ENCODE results near the gene HSFX3.
"Not testable (repeated sequence)": the region's sequence is repeated elsewhere in the genome, so short reads cannot be mapped to it uniquely, and the experiment has no call there.

HSFX3 gene, protein sequence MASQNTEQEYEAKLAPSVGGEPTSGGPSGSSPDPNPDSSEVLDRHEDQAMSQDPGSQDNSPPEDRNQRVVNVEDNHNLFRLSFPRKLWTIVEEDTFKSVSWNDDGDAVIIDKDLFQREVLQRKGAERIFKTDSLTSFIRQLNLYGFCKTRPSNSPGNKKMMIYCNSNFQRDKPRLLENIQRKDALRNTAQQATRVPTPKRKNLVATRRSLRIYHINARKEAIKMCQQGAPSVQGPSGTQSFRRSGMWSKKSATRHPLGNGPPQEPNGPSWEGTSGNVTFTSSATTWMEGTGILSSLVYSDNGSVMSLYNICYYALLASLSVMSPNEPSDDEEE

DNA sequence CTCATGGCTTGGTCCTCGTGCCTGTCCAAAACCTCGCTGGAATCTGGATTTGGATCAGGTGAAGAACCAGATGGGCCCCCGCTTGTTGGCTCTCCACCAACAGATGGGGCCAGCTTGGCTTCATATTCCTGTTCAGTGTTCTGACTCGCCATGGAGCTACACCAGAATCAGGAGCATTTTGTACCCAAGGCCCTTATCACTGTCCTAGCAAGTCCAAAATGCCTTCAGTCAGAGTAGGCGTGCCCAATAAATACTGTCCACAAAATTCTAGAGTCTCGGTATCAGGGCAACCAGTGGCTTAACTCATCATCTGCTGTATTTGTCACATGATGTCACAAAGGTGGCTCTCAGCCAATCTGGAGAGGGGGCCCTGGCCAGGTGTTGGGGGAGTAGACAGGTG, at the start of gene HSFX3:
HSFX3 (minus strand) TSS at position 224 of the 400 bp plus-strand sequence; CDS start at position 152, 72 bp downstream.
- not testable (repeated sequence) for DNase-seq

DNA sequence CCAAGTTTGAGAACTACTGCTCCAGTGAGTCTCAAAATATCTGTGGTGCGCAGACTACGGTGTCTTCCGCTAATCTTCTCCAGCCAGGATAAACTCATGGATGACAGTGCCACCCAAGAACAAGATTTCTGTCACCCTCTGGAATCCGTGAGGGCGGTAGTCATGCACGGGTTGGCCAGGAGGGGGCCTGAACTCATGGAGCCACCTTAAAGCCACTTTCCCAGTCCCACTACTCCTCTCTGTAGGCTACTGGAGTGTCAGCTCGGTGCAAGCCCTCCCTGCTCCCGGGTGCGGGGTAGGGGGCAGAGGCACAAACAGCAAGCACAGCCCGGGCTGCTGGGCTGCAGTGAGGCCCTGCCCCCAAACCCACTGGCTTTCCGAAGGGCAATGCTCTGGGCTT, 48.9 kb upstream of the HSFX3 start:
- DNase-seq, result not testable (repeated sequence)

DNA sequence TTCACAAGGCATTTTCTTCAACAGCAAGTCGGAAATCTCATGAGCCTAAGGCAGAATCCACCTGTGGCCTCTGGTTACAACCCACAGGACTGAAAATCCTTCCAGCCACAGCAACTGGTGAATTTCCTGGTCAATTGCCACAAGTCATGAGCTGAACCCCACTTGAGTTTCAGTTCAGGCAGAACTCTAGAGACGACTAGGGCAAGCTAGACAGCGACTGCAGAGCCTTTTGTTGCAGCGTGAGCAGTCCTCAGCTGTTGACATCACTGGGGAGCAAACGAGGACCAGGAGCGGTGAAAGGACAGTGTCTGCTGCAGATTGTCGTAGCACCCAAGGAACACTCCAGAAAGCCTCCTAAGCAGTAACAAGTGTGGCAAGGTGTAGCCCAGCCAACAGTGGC, 46.2 kb upstream of the HSFX3 start:
- DNase-seq, result not testable (repeated sequence)

DNA sequence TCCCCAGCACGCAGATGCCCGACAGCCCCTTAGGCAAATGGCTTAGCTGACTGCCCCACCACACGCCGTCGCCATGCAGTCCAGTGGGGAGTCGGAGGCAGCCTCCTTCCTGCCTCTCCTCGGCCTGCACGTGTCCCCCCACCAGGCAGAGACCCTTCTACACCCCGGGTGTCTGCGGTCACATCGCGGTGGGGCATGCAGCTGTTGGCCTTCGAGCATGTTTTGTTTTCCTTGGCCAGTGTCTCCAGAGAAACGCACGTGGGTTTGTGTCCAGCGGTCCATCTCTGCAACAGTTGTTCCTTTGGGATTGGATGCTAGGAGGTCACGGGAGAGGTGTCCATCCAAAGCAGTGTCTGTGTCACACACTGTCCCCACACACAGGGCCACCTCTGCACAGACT, 45.5 kb upstream of the HSFX3 start, which contains the start of gene HSFX2:
HSFX2 (minus strand) TSS at position 101 of the 400 bp plus-strand sequence. CDS start 614 bp downstream, outside the sequence.
- not testable (repeated sequence) for DNase-seq

DNA sequence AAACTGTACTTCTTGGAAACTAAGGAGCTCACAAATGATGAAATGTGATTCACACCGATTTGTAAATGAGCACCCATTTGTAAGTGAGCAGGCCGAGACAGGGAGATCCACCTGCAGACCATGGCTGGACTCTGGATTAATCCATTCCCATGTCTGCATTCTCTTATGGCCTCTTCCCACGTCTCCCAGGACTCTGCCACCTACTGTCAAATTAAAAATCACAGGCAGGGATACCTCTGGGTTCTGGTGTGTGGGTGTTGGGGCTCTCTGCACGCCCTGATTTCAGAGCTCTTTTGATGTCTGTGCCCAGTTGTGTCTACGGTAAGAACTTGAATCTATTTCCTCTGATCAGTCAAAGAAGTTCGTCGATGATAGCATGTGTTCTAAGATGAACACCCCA, 41.3 kb upstream of the HSFX3 start:
- DNase-seq, result not testable (repeated sequence)

DNA sequence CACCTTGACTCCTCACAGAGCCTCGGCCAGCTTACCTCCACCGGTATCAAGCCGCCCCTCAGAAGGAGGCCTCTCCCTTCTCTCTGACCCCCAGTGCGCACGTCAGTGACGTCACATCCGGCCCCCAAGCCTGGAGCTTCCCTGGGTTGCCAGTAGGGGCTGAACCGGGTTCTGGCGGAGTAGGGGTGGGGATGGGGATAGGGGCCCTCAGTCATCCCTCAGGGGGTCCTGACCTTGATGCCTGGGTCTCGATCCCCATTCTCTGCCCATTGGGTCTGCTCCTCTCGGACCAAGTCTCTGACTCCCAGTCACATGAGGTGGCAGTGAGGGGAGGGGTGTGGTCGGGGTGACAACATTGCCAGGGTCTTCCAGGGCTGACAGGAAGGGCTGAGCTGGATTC, 37.6 kb upstream of the HSFX3 start, which contains the start of gene MAGEA9B:
MAGEA9B (minus strand) TSS at position 101 of the 400 bp plus-strand sequence. CDS start 4,280 bp downstream, outside the sequence.
- DNase-seq, result not testable (repeated sequence)

DNA sequence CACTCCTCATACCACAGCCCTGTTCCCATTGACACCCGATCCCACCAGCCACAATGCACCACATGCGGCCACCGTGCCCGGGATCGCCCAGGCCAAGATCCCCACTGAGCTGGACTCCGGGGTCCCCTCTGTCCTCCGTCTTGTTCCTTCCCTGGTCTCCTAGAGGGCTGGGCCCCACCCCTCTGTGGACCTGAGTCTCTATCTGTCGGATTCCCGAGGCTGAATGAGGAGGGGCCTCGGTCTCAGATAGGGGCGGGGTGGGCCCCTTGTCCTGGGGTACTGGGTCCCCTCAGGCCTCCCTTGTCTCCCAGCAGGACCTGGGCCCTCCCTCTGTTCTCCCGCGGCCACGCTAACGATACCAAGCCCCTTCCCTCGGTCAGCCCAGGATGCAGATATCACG, 35.9 kb upstream of the HSFX3 start:
- not testable (repeated sequence) for DNase-seq

DNA sequence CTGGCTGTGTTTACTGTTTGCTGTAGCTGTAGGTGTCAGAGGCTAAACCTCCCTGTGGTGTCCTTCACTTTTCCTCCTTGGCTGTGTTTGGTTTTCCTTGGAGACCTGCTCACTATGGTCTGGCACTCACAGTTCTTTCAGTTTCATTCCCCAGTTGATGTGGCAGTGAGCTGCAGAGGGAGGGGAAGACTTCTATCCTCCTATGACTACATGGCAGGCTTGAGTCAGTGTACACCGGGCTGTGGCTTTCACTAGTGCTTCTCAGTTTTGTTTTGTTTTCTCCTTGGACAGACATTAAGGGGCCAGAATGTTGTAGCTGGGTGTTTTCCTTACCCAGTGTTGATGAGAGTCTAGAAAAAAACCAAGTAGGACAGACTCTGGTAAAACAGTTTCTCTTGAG, 23.7 kb upstream of the HSFX3 start:
- not testable (repeated sequence) for DNase-seq

DNA sequence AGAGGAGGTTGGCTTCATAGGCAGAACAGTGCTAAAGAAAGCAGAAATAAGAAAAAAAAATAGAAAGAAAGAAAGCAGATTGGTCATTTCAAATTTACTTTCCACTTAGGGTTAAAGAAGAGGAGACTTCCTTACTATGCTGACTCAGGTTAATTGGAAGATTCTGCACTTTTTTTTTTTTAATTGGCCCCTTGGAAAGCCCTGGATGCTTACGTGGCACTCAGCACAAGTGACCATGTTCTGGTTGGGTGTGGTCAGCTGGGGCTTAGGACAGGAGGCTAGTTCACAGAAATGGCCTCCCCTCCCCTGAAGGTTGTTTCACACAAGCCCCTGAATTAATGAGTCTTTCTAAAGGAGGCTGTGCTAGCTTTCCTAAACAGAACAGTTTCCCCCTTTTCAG, 23.0 kb upstream of the HSFX3 start:
- DNase-seq, result no peak

DNA sequence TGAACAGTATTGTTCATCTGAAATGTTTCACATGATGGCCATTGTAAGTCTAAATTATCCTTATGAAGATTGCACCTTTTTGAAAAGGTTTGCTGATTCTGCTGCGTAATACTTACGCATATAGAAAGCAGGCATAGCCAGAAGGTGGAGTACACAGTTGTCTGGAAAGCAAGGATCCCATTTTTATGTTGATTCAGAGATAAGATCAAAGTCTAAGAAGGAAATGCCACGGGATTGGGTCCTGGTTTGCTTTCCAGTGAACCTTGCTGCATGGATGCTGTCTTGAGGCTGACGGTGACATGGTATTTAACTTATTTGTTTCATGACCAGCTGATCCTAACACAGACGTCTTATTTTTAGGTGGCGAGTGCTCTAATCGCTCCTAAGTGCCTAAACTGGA, 22.0 kb upstream of the HSFX3 start:
- DNase-seq, result no peak

DNA sequence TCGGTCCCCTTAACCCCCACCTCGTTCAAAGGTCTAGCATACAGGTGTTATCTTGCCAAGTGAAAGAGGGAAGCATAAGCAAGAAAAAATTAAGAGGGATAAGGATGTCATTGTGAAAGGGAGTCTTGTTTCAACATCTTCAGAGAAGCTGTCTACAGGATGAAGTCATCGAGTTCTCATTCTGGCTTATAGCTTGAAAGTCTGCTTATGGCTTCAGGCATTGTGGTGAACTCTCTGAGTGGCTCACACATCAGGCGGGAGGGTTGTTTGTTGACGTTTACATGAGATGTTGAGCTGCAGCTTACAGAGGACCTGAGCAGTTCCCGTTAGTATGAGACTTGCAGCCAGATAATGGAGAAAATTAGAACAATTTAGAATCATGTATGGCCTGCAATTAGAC, 20.9 kb upstream of the HSFX3 start:
- DNase-seq, result no peak

DNA sequence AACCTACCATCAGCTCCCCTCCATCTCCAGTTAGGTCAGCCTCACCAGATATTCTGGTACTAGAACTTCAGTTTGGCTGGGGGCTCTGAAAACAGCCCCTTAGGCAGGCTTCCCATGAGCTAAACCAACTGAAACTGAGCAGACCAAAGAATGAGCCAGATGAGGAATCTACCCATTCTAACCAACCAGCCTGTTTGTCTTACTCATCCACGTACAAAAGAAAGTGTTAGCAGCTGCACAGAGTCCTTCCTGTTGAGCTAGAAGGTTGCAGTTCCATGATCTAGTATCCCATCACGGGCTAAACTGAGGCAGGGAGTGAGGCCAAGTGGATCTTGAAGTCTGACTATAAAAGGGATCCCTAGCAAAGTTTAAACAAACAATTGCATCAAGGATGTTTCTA, 20.0 kb upstream of the HSFX3 start:
- no peak for DNase-seq

DNA sequence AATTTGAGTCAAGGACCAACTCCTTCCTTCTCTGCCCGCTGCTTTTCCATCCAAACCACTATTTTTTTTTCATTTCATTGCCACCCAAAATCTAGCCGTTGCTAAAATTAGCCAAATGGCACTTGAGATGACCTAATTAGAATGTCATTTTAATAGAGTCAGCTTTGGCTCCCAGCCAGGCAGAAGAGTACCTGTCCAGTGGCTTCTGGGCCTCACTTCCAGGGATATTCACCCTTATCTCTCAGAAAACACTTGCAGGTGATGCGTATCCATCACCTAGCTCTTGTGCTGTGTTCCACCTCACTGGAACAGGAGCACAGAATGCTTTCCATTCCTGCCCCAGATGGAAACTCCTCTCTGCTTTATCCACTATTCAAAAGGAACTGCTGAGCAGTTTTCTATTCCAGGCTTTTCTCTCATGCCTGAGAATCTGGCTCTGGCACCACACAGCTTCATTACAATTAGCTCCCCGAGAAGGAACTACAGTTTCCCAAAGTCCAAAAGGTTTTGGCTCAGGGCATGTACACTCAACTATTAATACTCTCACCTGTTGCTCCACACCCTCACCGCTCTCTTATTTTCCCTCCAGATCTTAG, 19.1 kb upstream of the HSFX3 start:
- DNase-seq, result no peak

DNA sequence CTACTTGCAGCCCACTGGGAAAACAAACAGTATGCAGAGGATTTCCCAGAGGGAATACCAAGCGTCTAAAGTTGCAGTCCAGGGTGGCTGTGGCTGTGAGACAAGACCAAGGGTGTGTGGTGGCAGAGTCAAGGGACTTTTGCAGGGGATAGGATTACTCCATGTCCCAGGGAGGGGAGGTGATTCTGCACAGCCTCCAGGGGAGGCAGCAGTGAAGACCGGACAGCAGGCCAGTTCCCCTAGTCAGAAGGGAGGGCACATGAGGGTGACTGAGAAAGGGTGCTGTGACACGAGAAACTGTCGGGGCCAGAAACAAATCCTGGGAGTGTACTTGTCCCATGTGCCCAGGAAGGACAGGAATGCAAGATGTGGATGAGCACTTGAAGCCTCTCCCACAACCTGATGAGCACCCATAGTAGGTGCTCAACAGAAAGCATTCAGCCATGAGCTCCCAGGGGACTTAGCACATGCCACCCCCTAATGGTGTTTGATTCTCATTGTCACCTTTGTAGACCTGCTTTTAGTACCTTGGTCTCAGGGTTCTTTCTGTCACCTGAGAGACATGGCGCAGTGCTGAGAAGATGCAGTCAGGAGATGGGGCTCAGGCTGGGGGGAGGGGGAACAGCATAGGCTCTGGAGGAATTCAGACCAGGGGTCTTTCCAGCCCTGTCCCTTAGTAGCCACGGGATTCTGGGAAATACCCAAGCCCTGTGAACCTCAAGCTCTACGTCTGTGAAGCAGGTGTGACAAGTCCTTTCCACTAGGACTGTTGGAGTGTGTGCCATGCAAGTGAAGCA, 18.1 kb upstream of the HSFX3 start:
- DNase-seq, result no peak

DNA sequence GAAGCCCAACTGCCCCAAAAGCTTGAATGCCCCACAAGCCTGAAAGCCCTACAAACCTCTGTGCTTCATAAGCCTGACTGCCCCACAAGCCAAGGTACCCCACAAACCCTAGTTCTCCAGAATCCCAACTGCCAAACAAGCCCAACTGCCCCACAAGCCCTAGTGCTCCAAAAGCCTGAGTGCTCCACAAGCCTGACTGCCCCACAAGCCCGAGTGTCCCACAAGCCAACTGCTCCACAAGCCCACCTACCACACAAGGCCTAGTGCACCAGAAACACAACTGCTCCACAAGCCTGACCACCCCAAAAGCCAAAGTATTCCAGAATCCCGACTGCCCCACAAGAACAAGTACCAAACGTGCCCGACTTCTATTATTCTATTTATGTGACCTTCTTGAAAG, 13.6 kb upstream of the HSFX3 start:
- DNase-seq, result no peak

DNA sequence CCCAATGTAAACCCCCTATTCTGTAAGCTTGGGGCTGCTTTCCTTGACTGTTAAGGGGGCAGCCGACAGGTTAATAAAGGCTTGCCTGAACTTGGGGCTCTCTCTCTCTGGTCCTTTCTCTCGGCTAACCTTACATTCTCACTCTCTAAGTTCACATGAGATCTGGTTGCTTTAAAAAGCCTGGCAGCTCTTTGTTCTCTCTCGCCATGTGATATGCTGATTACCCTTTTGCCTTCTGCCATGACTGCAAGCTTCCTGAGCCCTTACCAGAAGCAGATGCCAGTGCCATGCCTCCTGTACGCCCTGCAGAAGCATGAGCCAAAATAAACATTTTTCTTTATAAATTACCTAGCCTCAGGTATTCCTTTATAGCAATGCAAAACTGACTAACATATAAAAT, 5.5 kb upstream of the HSFX3 start:
- not testable (repeated sequence) for DNase-seq

DNA sequence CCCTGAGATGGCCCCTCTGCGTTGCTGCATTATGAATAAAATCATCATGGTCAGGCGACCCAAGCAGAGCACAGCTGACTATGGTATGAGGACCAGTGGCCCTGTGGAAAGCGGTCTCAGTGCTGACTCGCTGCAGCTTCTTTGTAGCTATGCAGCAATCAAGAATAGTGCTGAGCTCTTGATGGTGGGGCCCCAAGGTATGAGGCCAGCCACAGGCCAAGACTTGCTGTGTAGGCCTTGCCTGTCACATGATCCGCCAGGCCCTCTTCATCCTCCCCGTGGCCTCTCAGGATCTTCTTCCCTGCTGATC, 2.2 kb upstream of the HSFX3 start:
- not testable (repeated sequence) for DNase-seq

DNA sequence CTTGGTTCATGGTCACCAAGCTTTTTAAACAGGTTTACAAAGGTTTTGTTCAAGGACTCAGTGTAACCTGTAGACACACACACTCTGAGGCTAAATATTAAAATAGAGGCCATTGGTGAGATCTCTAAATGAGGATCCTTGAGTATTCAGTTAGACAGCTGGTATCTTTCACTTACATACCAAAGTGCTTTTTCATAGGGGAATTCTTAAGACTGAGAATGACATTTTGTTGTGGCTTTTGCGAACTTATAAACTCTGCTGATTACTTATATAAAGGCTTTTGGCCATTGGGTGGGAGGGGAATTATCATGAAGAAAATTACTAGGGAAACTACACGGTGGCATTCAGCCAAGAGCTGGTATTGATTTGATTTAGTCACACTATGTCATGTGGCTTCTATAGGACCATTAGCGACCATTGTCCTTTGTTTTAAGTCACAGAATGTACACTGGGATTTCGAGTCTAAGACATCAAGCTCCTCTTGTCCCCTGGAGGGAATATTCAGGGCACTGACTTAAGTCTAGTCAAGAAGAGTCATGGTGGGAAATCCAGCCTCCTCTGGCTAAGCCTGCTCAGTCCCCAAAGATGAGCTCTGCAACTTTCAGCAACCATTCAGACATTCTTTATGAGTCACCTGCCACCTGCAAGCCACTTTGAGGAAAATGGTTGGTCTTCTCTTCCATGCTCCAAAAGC, 1.7 kb upstream of the HSFX3 start:
- not testable (repeated sequence) for DNase-seq

DNA sequence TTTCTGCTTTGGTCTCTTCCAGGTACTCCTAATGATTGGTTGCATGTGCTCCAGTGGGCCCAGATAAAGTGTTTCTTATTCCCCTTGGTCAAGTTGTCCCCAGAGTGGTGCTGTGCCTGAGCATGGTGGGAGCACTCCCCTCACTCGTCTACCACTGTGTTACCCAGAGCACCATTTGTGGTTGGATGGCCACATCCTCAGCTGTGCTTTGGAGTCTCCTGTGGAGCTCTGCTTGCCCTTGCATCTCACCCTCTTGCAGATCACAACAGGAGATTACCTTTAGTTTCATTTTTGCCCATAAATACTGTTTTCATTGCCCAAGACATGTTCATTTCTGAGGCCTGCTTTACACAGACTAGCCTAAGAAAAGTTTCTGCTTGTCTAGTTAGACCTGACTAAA, 730 bp upstream of the HSFX3 start:
- not testable (repeated sequence) for DNase-seq

DNA sequence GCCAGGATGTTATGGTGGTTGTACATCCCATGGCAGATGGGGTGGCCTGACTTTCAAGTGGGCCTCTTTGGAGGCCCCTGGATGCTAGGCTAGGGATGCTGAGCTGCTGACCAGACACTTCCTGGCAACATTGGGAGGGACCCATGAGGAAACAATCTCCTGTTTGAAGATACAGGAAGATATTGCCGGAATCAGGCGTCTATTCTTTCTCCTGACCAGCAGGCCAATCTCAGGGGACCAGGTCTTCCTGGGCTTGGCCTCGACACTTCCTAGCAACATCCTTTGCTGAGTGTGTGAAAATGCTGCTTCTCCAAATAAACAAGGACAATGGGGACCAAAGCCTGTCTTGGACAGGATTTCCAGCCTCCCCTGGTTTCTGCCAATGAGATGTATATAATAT, 1.9 kb downstream of the HSFX3 start:
- not testable (repeated sequence) for DNase-seq

DNA sequence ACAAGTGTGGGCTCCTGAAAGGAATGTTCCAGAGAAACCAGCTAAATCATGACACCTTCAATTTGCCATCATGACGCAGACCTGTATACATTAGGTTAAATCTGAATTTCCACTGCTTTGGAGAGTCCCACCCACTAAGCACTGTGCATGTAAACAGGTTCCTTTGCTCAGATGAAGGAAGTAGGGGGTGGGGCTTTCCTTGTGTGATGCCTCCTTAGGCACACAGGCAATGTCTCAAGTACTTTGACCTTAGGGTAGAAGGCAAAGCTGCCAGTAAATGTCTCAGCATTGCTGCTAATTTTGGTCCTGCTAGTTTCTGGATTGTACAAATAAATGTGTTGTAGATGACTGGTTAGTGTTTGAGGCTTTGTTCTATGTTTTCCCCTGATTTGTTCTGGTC, 2.8 kb downstream of the HSFX3 start:
- not testable (repeated sequence) for DNase-seq

DNA sequence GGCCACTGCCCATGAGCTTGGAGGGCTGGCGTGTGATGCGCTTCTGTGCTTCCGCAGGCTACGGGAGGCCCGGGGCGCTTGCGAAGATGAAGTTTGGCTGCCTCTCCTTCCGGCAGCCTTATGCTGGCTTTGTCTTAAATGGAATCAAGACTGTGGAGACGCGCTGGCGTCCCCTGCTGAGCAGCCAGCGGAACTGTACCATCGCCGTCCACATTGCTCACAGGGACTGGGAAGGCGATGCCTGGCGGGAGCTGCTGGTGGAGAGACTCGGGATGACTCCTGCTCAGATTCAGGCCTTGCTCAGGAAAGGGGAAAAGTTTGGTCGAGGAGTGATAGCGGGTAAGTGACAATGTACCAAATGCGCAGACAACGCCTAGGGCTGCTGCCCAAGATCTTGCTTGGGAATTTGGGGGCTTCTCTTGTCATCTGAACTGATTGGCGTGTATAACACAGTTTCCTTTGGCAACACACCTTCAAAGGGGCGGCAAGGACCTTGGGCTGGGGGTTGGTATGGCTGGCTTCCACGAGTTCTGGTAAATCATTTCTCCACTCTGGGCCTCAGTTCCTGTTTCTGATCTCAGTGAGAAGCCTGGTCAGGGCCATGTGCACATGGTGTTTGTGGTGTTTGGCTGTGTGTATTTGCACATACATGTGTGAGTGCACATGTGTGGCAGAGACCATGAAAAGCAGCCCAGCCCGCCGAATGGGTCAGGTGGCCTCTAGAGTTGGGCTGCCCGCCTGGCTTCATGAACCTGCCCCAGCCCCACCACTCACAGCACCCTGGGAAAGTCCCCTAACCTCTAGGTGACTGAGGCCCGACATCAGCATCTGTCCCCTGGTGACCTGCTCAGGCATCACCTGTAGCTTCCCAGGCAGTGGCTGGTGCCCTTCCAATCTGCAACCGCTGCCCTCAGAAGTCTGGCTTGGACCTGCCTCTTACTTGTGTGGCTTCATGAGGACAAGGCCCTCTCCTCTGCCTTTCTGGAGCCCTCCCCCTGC, 3.9 kb downstream of the HSFX3 start:
- not testable (repeated sequence) for DNase-seq
